ENCODE data around the gene NIPSNAP2. TPM values are rescaled to one million over a fixed set of nuclear protein-coding genes. Genes with fewer than 3 reads are reported as not detected.
A peak's percentile ranks its signal among the peaks of the same experiment; 100 is the strongest.
"Not testable (repeated sequence)": the region's sequence is repeated elsewhere in the genome, so short reads cannot be mapped to it uniquely, and the experiment has no call there.

NIPSNAP2 gene
- total RNA-seq (2012; rRNA removed), result 36.8 and 38.0 TPM in 2 replicates

GRCh38 chr7:55964261-55965099, at the start of gene NIPSNAP2:
NIPSNAP2 (plus strand) TSS chr7:55964585; CDS start chr7:55964610, 25 bp downstream.
- peak within 1 kb of the TSS; percentile 92 for H3K4me3 ChIP-seq (ENCODE audit: low read length)
- peaks cover 8% of the 10 kb centered on the region for H3K36me3 ChIP-seq (ENCODE audit: insufficient read depth, low read length)
- H3K4me1 ChIP-seq (ENCODE audit: control insufficient read depth, insufficient read depth, low read length), result peaks cover 12% of the 10 kb centered on the region
- H3K9ac ChIP-seq (ENCODE audit: low read depth, low read length), result peak within 1 kb of the TSS; percentile 94
- H3K4me2 ChIP-seq (ENCODE audit: low read length), result peak within 1 kb of the TSS; percentile 98
- no peaks in the 10 kb centered on the region for H3K9me3 ChIP-seq (replicated peaks; ENCODE audit: low read length)
- no peaks in the 10 kb centered on the region for H3K27me3 ChIP-seq (ENCODE audit: control insufficient read depth, insufficient read depth, low read length)

GRCh38 chr7:55917771-55918170, 46.6 kb upstream of the NIPSNAP2 start:
- Histone ChIP-seq H3K27me3 (ENCODE audit: control insufficient read depth, insufficient read depth, low read length) (no peaks in the 10 kb centered on the region), H3K4me3 (ENCODE audit: low read length) (no peak overlapping the region), H3K9ac (ENCODE audit: low read depth, low read length) (no peak overlapping the region), H3K4me2 (ENCODE audit: low read length) (no peak overlapping the region), H3K9me3 (replicated peaks; ENCODE audit: low read length) (no peaks in the 10 kb centered on the region), H3K36me3 (ENCODE audit: insufficient read depth, low read length) (no peaks in the 10 kb centered on the region), H3K4me1 (ENCODE audit: control insufficient read depth, insufficient read depth, low read length) (no peaks in the 10 kb centered on the region)

GRCh38 chr7:55928006-55928767, 36.2 kb upstream of the NIPSNAP2 start:
- no peak overlapping the region for H3K4me2 ChIP-seq (ENCODE audit: low read length)
- H3K9me3 ChIP-seq (replicated peaks; ENCODE audit: low read length), result no peaks in the 10 kb centered on the region
- no peaks in the 10 kb centered on the region for H3K27me3 ChIP-seq (ENCODE audit: control insufficient read depth, insufficient read depth, low read length)
- H3K36me3 ChIP-seq (ENCODE audit: insufficient read depth, low read length), result no peaks in the 10 kb centered on the region
- no peak overlapping the region for H3K9ac ChIP-seq (ENCODE audit: low read depth, low read length)
- H3K4me3 ChIP-seq (ENCODE audit: low read length), result no peak overlapping the region
- no peaks in the 10 kb centered on the region for H3K4me1 ChIP-seq (ENCODE audit: control insufficient read depth, insufficient read depth, low read length)

GRCh38 chr7:55931421-55932151, 32.8 kb upstream of the NIPSNAP2 start:
- Histone ChIP-seq H3K27me3 (ENCODE audit: control insufficient read depth, insufficient read depth, low read length) (no peaks in the 10 kb centered on the region), H3K4me3 (ENCODE audit: low read length) (no peak overlapping the region), H3K36me3 (ENCODE audit: insufficient read depth, low read length) (no peaks in the 10 kb centered on the region), H3K4me1 (ENCODE audit: control insufficient read depth, insufficient read depth, low read length) (no peaks in the 10 kb centered on the region), H3K9ac (ENCODE audit: low read depth, low read length) (no peak overlapping the region), H3K4me2 (ENCODE audit: low read length) (no peak overlapping the region), H3K9me3 (replicated peaks; ENCODE audit: low read length) (peaks cover 3% of the 10 kb centered on the region)

GRCh38 chr7:55939514-55940123, 24.8 kb upstream of the NIPSNAP2 start:
- no peak overlapping the region for H3K4me2 ChIP-seq (ENCODE audit: low read length)
- H3K36me3 ChIP-seq (ENCODE audit: insufficient read depth, low read length), result no peaks in the 10 kb centered on the region
- H3K4me3 ChIP-seq (ENCODE audit: low read length), result no peak overlapping the region
- peaks cover 15% of the 10 kb centered on the region for H3K9me3 ChIP-seq (replicated peaks; ENCODE audit: low read length)
- H3K27me3 ChIP-seq (ENCODE audit: control insufficient read depth, insufficient read depth, low read length), result no peaks in the 10 kb centered on the region
- H3K4me1 ChIP-seq (ENCODE audit: control insufficient read depth, insufficient read depth, low read length), result no peaks in the 10 kb centered on the region
- H3K9ac ChIP-seq (ENCODE audit: low read depth, low read length), result no peak overlapping the region

GRCh38 chr7:55946545-55946944, 17.8 kb upstream of the NIPSNAP2 start:
- H3K36me3 ChIP-seq (ENCODE audit: insufficient read depth, low read length), result no peaks in the 10 kb centered on the region
- H3K9ac ChIP-seq (ENCODE audit: low read depth, low read length), result no peak overlapping the region
- H3K4me1 ChIP-seq (ENCODE audit: control insufficient read depth, insufficient read depth, low read length), result no peaks in the 10 kb centered on the region
- no peak overlapping the region for H3K4me3 ChIP-seq (ENCODE audit: low read length)
- H3K27me3 ChIP-seq (ENCODE audit: control insufficient read depth, insufficient read depth, low read length), result no peaks in the 10 kb centered on the region
- no peak overlapping the region for H3K4me2 ChIP-seq (ENCODE audit: low read length)
- H3K9me3 ChIP-seq (replicated peaks; ENCODE audit: low read length), result no peaks in the 10 kb centered on the region

GRCh38 chr7:55951637-55952351, 12.6 kb upstream of the NIPSNAP2 start, which contains the start of gene MRPS17:
MRPS17 (plus strand) TSS chr7:55951877; CDS start chr7:55953196, 1,319 bp downstream.
- Histone ChIP-seq H3K4me3 (ENCODE audit: low read length) (peak within 1 kb of the TSS; percentile 81), H3K9ac (ENCODE audit: low read depth, low read length) (peak within 1 kb of the TSS; percentile 88), H3K4me2 (ENCODE audit: low read length) (peak within 1 kb of the TSS; percentile 92), H3K4me1 (ENCODE audit: control insufficient read depth, insufficient read depth, low read length) (no peaks in the 10 kb centered on the region), H3K9me3 (replicated peaks; ENCODE audit: low read length) (no peaks in the 10 kb centered on the region), H3K27me3 (ENCODE audit: control insufficient read depth, insufficient read depth, low read length) (no peaks in the 10 kb centered on the region), H3K36me3 (ENCODE audit: insufficient read depth, low read length) (peaks cover 15% of the 10 kb centered on the region)

GRCh38 chr7:55952352-55952671, 12.1 kb upstream of the NIPSNAP2 start:
- Histone ChIP-seq H3K4me3 (ENCODE audit: low read length) (peak overlapping the region; percentile 81), H3K4me2 (ENCODE audit: low read length) (peak overlapping the region; percentile 92), H3K9ac (ENCODE audit: low read depth, low read length) (peak overlapping the region; percentile 88), H3K36me3 (ENCODE audit: insufficient read depth, low read length) (peaks cover 15% of the 10 kb centered on the region)
- H3K27me3 ChIP-seq (ENCODE audit: control insufficient read depth, insufficient read depth, low read length); H3K9me3 ChIP-seq (replicated peaks; ENCODE audit: low read length); H3K4me1 ChIP-seq (ENCODE audit: control insufficient read depth, insufficient read depth, low read length): not testable (repeated sequence)

GRCh38 chr7:55953707-55954475, 10.5 kb upstream of the NIPSNAP2 start:
- H3K4me3 ChIP-seq (ENCODE audit: low read length), result no peak overlapping the region
- H3K4me2 ChIP-seq (ENCODE audit: low read length), result no peak overlapping the region
- peaks cover 15% of the 10 kb centered on the region for H3K36me3 ChIP-seq (ENCODE audit: insufficient read depth, low read length)
- H3K9me3 ChIP-seq (replicated peaks; ENCODE audit: low read length), result no peaks in the 10 kb centered on the region
- H3K4me1 ChIP-seq (ENCODE audit: control insufficient read depth, insufficient read depth, low read length), result no peaks in the 10 kb centered on the region
- no peaks in the 10 kb centered on the region for H3K27me3 ChIP-seq (ENCODE audit: control insufficient read depth, insufficient read depth, low read length)
- no peak overlapping the region for H3K9ac ChIP-seq (ENCODE audit: low read depth, low read length)

GRCh38 chr7:55957190-55957589, 7.2 kb upstream of the NIPSNAP2 start:
- H3K27me3 ChIP-seq (ENCODE audit: control insufficient read depth, insufficient read depth, low read length), result no peaks in the 10 kb centered on the region
- H3K4me1 ChIP-seq (ENCODE audit: control insufficient read depth, insufficient read depth, low read length), result no peaks in the 10 kb centered on the region
- H3K9ac ChIP-seq (ENCODE audit: low read depth, low read length), result no peak overlapping the region
- H3K36me3 ChIP-seq (ENCODE audit: insufficient read depth, low read length), result peaks cover 15% of the 10 kb centered on the region
- H3K4me2 ChIP-seq (ENCODE audit: low read length), result no peak overlapping the region
- no peak overlapping the region for H3K4me3 ChIP-seq (ENCODE audit: low read length)
- no peaks in the 10 kb centered on the region for H3K9me3 ChIP-seq (replicated peaks; ENCODE audit: low read length)
